GM13977 (cell line): ENCODE measurements around the gene BRD2.
A peak's percentile ranks its signal among the peaks of the same experiment; 100 is the strongest.

Experiments used
- DNase-seq: peaks from one replicate; pipeline ENCODE4 v3.0.0; 2012; ENCODE audit warnings: low spot score
- CTCF ChIP-seq: IDR thresholded peaks from 2 replicates; pipeline ENCODE4 v1.5.1; 2012; ENCODE audit warnings: mild to moderate bottlenecking, control low read depth; ENCODE audit not compliant: insufficient read depth; ENCODE audit errors: extremely low read depth, missing control alignments
- in situ Hi-C: fragments of 300-500 bp; cut with MboI; formaldehyde crosslinking; loops from one replicate; pipeline ENCODE4 v1.12.0; 2022; ENCODE audit warnings: low sequenced_read_pairs, low pct_unique_long_range_greater_than_20kb, mixed read lengths, inconsistent platforms; ENCODE audit not compliant: unreplicated experiment

The BRD2 gene

DNA sequence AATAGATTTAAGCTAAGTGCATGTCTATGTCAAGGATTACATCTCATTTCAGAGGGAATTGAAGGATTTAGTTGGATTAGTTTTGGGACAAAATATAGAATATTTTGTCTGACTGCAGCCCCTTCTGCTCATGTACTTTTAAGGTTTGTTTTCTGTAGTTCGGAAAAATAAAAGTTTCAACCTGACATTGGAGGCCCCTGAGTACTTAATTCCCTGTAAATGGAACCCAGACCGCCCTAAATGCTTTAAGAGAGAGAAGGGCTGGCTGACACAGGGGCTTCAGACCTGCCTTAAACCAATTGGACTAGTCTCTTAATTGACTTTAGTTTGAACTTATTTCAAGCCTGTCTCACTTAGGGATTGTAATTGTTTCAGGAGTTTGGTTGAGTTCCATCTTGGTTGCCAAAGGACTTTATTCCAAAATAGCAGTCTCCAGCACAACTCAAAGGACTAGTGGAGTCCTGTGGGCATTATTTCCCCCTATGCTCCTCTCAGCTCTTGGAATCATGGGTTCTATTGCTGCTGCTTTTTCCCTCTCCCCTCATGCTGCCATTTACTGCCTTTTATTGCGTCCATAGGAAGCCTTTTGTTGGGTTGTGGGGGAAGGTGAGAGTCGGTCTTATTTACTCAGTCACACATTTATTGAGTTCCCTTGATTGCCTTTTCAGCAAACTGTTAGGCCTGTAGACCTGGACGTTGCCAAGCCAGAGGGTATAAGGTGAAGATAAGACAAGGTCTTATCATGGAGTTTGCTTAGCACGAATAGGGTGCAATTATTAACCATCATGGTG, 14.5 kb downstream of the BRD2 start:
- no peak for TF ChIP-seq CTCF
- no peak for DNase-seq
- in situ Hi-C loops = no loop called here

GRCh38 chr6:32983493-32983848, 15.1 kb downstream of the BRD2 start:
- in situ Hi-C loops = no loop called here
- TF ChIP-seq CTCF = no peak
- DNase-seq = no peak

DNA sequence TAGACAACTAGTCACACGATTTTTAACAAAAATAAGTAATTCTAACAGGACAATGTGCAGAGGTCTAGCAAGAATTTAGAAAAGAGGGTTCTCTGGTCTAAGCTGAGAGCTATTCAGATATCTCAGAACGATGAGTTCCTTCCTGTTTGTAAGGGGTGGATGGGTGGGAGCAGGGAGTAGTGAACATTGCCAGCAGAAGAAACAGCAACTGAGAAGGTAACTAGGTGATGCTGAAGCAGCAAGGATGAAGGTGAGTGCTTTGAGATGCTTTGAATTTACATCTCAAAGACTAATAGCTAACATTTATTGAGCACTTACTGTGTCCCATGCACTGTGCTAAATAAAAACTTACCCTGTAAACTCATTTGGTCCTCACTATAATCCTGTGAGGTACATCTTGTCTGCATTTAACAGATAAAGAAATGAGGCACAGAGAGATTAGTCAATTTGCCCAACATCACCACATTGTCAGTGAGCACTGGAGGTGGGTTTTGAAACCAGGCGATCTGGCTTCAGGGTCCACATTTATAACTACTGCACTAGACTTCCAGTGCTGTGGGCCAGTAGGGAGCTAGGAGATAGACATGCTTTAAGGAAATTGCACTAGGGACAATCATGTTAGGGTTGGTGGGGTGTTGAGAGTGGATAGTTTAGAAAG, 15.7 kb downstream of the BRD2 start:
- in situ Hi-C loops = no loop called here
- no peak for DNase-seq
- TF ChIP-seq CTCF = no peak

GRCh38 chr6:32984622-32985389, 16.4 kb downstream of the BRD2 start:
- in situ Hi-C loops = no loop called here
- peak; percentile 74 for DNase-seq
- TF ChIP-seq CTCF = peak; percentile 84

GRCh38 chr6:32989368-32989767, 21.0 kb downstream of the BRD2 start:
- TF ChIP-seq CTCF = no peak
- in situ Hi-C loops = no loop called here
- no peak for DNase-seq

GRCh38 chr6:32991972-32992371, 23.6 kb downstream of the BRD2 start:
- TF ChIP-seq CTCF = no peak
- in situ Hi-C loops = no loop called here
- no peak for DNase-seq
